Measurements from ENCODE around the gene BPIFB3.

Gene BPIFB3

GRCh38 chr20:33071198-33071597 lies 17.5 kb downstream of the BPIFB3 start:
- H3K4me1 ChIP-seq (ENCODE audit: control insufficient read depth in 5 of 5, insufficient read depth in 5 of 5, low read length in 5 of 5): no peaks in the 10 kb centered on the region
- no peak overlapping the region for H3K9ac ChIP-seq (ENCODE audit: low read length in 5 of 5)
- H3K9me3 ChIP-seq (ENCODE audit: control insufficient read depth in 5 of 5, low read length in 5 of 5): no peaks in the 10 kb centered on the region
- H3K27ac ChIP-seq (ENCODE audit: low read depth, low read length): no peak overlapping the region
- no peak overlapping the region for H3K4me3 ChIP-seq (ENCODE audit: low read depth in 1 of 5, low read length in 5 of 5)
- no peaks in the 10 kb centered on the region for H3K36me3 ChIP-seq (ENCODE audit: control insufficient read depth in 5 of 5, insufficient read depth in 5 of 5, low read length in 5 of 5)
- peaks cover 0 to 10% (median 0%) of the 10 kb centered on the region in 5 donors for H3K27me3 ChIP-seq (ENCODE audit: control insufficient read depth in 5 of 5, insufficient read depth in 4 of 5, low read length in 5 of 5)

- H3K4me1 ChIP-seq (ENCODE audit: control insufficient read depth in 5 of 5, insufficient read depth in 5 of 5, low read length in 5 of 5): no peaks in the 10 kb centered on the region
- peak overlapping the region in 1 of 5 donors; percentile 8 for H3K9ac ChIP-seq (ENCODE audit: low read length in 5 of 5)
- no peaks in the 10 kb centered on the region for H3K36me3 ChIP-seq (ENCODE audit: control insufficient read depth in 5 of 5, insufficient read depth in 5 of 5, low read length in 5 of 5)
- no peak overlapping the region for H3K4me3 ChIP-seq (ENCODE audit: low read depth in 1 of 5, low read length in 5 of 5)
- peaks cover 0 to 10% (median 0%) of the 10 kb centered on the region in 5 donors for H3K27me3 ChIP-seq (ENCODE audit: control insufficient read depth in 5 of 5, insufficient read depth in 4 of 5, low read length in 5 of 5)
- no peak overlapping the region for H3K27ac ChIP-seq (ENCODE audit: low read depth, low read length)
- no peaks in the 10 kb centered on the region for H3K9me3 ChIP-seq (ENCODE audit: control insufficient read depth in 5 of 5, low read length in 5 of 5)
These were observed 18.7 kb downstream of the BPIFB3 start for GRCh38 chr20:33072362-33072761.

DNA sequence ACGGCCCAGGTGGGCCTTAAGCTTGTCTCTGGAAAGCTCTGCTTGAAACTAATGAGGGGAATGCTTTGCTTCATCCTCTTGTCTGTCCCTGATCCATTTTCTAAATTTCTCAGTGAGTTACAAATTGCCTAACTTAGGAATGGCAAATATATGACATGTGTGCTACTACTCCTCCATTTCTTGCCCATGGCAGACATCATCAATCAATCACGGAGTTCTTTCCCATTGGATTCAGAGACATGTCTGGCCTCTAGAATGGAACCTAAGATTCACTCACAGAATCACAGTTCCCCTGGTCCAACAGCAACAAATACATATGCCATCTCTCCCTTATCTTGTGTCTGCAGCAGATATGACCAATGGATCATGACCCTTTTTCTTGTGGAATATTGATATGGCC lies 19.1 kb downstream of the BPIFB3 start:
- H3K27ac ChIP-seq (ENCODE audit: low read depth, low read length): no peak overlapping the region
- H3K27me3 ChIP-seq (ENCODE audit: control insufficient read depth in 5 of 5, insufficient read depth in 4 of 5, low read length in 5 of 5): peaks cover 0 to 10% (median 0%) of the 10 kb centered on the region in 5 donors

DNA sequence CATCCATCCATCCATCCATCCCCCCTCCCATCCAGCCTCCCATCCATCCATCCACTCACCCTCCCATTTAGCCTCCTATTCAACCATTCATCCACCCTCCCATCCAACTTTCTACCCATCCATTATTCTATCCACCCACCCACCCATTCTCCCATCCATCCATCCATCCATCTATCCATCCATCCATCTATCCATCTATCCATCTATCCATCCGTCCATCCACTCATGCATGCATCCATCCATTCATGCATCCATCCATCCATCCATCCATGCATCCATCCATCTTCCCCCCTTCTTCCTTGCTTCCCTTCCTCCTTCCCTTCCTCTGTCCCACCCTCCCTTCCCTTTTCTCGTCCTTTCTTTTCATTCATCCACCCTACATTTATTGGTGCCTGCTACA lies 21.0 kb downstream of the BPIFB3 start:
- H3K9me3 ChIP-seq (ENCODE audit: control insufficient read depth in 5 of 5, low read length in 5 of 5): no peaks in the 10 kb centered on the region
- no peak overlapping the region for H3K9ac ChIP-seq (ENCODE audit: low read length in 5 of 5)
- no peaks in the 10 kb centered on the region for H3K4me1 ChIP-seq (ENCODE audit: control insufficient read depth in 5 of 5, insufficient read depth in 5 of 5, low read length in 5 of 5)
- no peaks in the 10 kb centered on the region for H3K36me3 ChIP-seq (ENCODE audit: control insufficient read depth in 5 of 5, insufficient read depth in 5 of 5, low read length in 5 of 5)
- H3K27me3 ChIP-seq (ENCODE audit: control insufficient read depth in 5 of 5, insufficient read depth in 4 of 5, low read length in 5 of 5): peaks cover 0 to 10% (median 0%) of the 10 kb centered on the region in 5 donors
- no peak overlapping the region for H3K4me3 ChIP-seq (ENCODE audit: low read depth in 1 of 5, low read length in 5 of 5)
- H3K27ac ChIP-seq (ENCODE audit: low read depth, low read length): no peak overlapping the region

More for the DNA sequence above, 19.1 kb downstream of the BPIFB3 start:
- Histone ChIP-seq H3K9ac (ENCODE audit: low read length in 5 of 5) (no peak overlapping the region), H3K36me3 (ENCODE audit: control insufficient read depth in 5 of 5, insufficient read depth in 5 of 5, low read length in 5 of 5) (no peaks in the 10 kb centered on the region), H3K4me3 (ENCODE audit: low read depth in 1 of 5, low read length in 5 of 5) (no peak overlapping the region), H3K4me1 (ENCODE audit: control insufficient read depth in 5 of 5, insufficient read depth in 5 of 5, low read length in 5 of 5) (no peaks in the 10 kb centered on the region), H3K9me3 (ENCODE audit: control insufficient read depth in 5 of 5, low read length in 5 of 5) (no peaks in the 10 kb centered on the region)

DNA sequence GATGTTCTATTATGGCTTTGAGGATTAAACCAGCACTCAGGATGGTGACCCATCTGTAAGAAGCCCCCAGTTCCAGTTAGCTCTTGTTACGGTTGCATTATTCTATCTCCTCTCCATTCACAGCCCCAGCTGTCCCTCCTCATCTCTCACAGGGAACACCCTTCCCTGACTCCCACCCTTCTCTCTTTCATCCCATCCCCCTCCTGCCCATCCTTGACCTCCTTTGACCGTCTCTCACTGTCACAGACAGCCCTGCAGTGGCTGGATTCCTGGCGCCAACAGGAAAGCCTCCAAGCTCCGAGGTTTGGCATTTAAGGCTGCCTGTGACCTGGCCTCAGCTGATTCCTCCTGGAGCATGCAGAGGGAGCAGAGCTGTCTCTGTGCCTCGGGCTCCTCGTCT lies 21.6 kb downstream of the BPIFB3 start:
- no peak overlapping the region for H3K4me3 ChIP-seq (ENCODE audit: low read depth in 1 of 5, low read length in 5 of 5)
- no peak overlapping the region for H3K9ac ChIP-seq (ENCODE audit: low read length in 5 of 5)
- no peaks in the 10 kb centered on the region for H3K4me1 ChIP-seq (ENCODE audit: control insufficient read depth in 5 of 5, insufficient read depth in 5 of 5, low read length in 5 of 5)
- peaks cover 0 to 10% (median 0%) of the 10 kb centered on the region in 5 donors for H3K27me3 ChIP-seq (ENCODE audit: control insufficient read depth in 5 of 5, insufficient read depth in 4 of 5, low read length in 5 of 5)
- H3K27ac ChIP-seq (ENCODE audit: low read depth, low read length): no peak overlapping the region
- no peaks in the 10 kb centered on the region for H3K36me3 ChIP-seq (ENCODE audit: control insufficient read depth in 5 of 5, insufficient read depth in 5 of 5, low read length in 5 of 5)
- H3K9me3 ChIP-seq (ENCODE audit: control insufficient read depth in 5 of 5, low read length in 5 of 5): no peaks in the 10 kb centered on the region

DNA sequence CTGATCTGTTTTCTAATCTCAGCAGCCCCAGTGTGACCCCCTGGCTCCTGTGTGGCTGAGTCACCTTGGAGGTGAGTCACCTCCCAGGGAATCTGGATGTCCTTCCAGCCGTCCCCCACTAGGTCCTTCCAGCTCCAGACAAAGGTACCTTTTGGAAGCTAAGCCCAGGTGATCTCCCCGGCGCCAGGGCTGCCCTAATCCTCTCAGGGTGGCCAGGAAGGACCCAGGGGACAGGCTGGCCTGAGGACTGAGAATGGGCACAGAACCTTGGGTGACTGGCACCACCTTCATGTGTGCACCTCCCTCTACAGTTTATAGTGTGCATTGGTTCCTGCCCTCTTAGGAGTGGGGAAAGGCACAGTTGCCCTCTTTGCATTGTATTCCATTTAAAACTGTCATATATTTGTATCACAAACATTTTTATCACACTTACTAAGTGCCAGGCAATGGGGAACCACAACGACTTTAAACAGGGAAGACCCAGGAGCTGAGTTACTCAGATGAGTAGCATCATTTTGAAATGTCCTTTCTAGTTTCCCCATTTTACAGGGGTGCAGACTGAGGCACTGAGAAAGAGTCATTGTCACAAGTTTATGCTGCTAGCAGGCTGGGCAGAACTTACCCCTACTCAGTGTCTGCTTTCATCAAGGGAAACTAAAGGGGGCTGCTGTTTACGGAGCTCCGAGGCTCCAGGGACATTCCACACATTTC lies 23.1 kb downstream of the BPIFB3 start:
- Histone ChIP-seq H3K4me1 (ENCODE audit: control insufficient read depth in 5 of 5, insufficient read depth in 5 of 5, low read length in 5 of 5) (peaks cover 0 to 7% (median 4%) of the 10 kb centered on the region in 5 donors), H3K9ac (ENCODE audit: low read length in 5 of 5) (no peak overlapping the region), H3K9me3 (ENCODE audit: control insufficient read depth in 5 of 5, low read length in 5 of 5) (no peaks in the 10 kb centered on the region), H3K36me3 (ENCODE audit: control insufficient read depth in 5 of 5, insufficient read depth in 5 of 5, low read length in 5 of 5) (no peaks in the 10 kb centered on the region), H3K4me3 (ENCODE audit: low read depth in 1 of 5, low read length in 5 of 5) (no peak overlapping the region), H3K27ac (ENCODE audit: low read depth, low read length) (no peak overlapping the region), H3K27me3 (ENCODE audit: control insufficient read depth in 5 of 5, insufficient read depth in 4 of 5, low read length in 5 of 5) (peaks cover 0 to 7% (median 0%) of the 10 kb centered on the region in 5 donors)

DNA sequence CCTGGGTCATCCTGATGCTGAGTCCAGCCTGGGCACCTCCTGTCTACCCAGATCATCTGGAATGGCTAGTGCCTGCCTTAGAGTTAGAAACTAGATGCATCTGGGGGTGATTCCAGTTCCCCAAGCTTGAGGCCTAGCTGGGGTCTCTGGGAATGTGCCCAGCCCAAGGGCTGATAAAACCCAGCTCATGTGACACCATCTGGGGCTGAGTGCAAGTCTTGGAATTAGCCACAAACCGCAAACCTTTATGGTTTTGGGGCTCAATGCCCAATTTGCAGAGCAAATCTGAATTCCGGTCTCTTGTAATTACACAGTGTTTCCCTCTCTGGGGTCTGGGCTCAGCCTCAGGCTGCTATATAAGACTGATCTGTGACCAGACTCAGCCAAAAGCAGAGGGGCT lies 25.6 kb downstream of the BPIFB3 start, which contains the start of gene BPIFB4:
BPIFB4 (plus strand) TSS at position 385 of the 400 bp plus-strand sequence. CDS start 1,884 bp downstream, outside the sequence.
- H3K27ac ChIP-seq (ENCODE audit: low read depth, low read length): no peak within 1 kb of the TSS
- no peak within 1 kb of the TSS for H3K9ac ChIP-seq (ENCODE audit: low read length in 5 of 5)
- no peaks in the 10 kb centered on the region for H3K9me3 ChIP-seq (ENCODE audit: control insufficient read depth in 5 of 5, low read length in 5 of 5)
- peaks cover 0 to 13% (median 9%) of the 10 kb centered on the region in 5 donors for H3K4me1 ChIP-seq (ENCODE audit: control insufficient read depth in 5 of 5, insufficient read depth in 5 of 5, low read length in 5 of 5)
- no peaks in the 10 kb centered on the region for H3K36me3 ChIP-seq (ENCODE audit: control insufficient read depth in 5 of 5, insufficient read depth in 5 of 5, low read length in 5 of 5)
- peaks cover 0 to 7% (median 0%) of the 10 kb centered on the region in 5 donors for H3K27me3 ChIP-seq (ENCODE audit: control insufficient read depth in 5 of 5, insufficient read depth in 4 of 5, low read length in 5 of 5)
- H3K4me3 ChIP-seq (ENCODE audit: low read depth in 1 of 5, low read length in 5 of 5): no peak within 1 kb of the TSS

GRCh38 chr20:33081411-33082154 lies 27.9 kb downstream of the BPIFB3 start:
- Histone ChIP-seq H3K4me3 (ENCODE audit: low read depth in 1 of 5, low read length in 5 of 5) (no peak overlapping the region), H3K9ac (ENCODE audit: low read length in 5 of 5) (no peak overlapping the region), H3K4me1 (ENCODE audit: control insufficient read depth in 5 of 5, insufficient read depth in 5 of 5, low read length in 5 of 5) (peaks cover 0 to 13% (median 9%) of the 10 kb centered on the region in 5 donors), H3K9me3 (ENCODE audit: control insufficient read depth in 5 of 5, low read length in 5 of 5) (no peaks in the 10 kb centered on the region), H3K36me3 (ENCODE audit: control insufficient read depth in 5 of 5, insufficient read depth in 5 of 5, low read length in 5 of 5) (no peaks in the 10 kb centered on the region), H3K27me3 (ENCODE audit: control insufficient read depth in 5 of 5, insufficient read depth in 4 of 5, low read length in 5 of 5) (peaks cover 0 to 9% (median 2%) of the 10 kb centered on the region in 5 donors), H3K27ac (ENCODE audit: low read depth, low read length) (no peak overlapping the region)

DNA sequence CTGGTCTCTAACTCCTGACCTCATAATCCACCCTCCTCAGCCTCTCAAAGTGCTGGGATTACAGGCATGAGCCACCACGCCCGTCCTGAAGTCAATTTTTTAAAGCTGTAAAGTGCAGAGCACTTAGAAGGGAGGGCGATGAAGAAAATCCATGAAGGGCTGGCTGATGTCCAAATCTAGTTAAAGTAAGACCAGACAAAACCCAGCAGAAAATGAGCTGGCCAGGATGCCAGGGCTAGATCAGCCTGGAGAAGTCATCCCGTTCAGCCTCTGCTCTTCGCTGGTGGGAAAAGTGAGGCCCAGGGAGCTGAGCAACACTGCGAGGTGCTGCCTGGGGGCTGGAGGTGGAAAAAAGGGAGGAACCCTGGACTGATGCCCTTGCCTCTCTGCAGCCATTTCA lies 28.8 kb downstream of the BPIFB3 start:
- H3K4me3 ChIP-seq (ENCODE audit: low read depth in 1 of 5, low read length in 5 of 5): no peak overlapping the region
- H3K4me1 ChIP-seq (ENCODE audit: control insufficient read depth in 5 of 5, insufficient read depth in 5 of 5, low read length in 5 of 5): peaks cover 0 to 13% (median 9%) of the 10 kb centered on the region in 5 donors
- no peaks in the 10 kb centered on the region for H3K9me3 ChIP-seq (ENCODE audit: control insufficient read depth in 5 of 5, low read length in 5 of 5)
- H3K27ac ChIP-seq (ENCODE audit: low read depth, low read length): no peak overlapping the region
- H3K27me3 ChIP-seq (ENCODE audit: control insufficient read depth in 5 of 5, insufficient read depth in 4 of 5, low read length in 5 of 5): peaks cover 0 to 4% (median 2%) of the 10 kb centered on the region in 5 donors
- no peak overlapping the region for H3K9ac ChIP-seq (ENCODE audit: low read length in 5 of 5)
- H3K36me3 ChIP-seq (ENCODE audit: control insufficient read depth in 5 of 5, insufficient read depth in 5 of 5, low read length in 5 of 5): no peaks in the 10 kb centered on the region
